HFFc6 (cell line): ENCODE measurements around the gene CHIC1. TPM values are rescaled to one million over a fixed set of nuclear protein-coding genes. Genes with fewer than 3 reads are reported as not detected.
"Not testable (repeated sequence)": the region's sequence is repeated elsewhere in the genome, so short reads cannot be mapped to it uniquely, and the experiment has no call there.

Experiments used
- DNase-seq: peaks from one replicate; pipeline ENCODE4 v3.0.0-alpha.2; 2018
- H3K27ac Mint-ChIP-seq: 2 replicates; pipeline ENCODE4 v1.8.0; 2020; ENCODE audit warnings: mild to moderate bottlenecking, mixed read lengths
- H3K27me3 Mint-ChIP-seq: 2 replicates; pipeline ENCODE4 v1.8.0; 2021; ENCODE audit warnings: mild to moderate bottlenecking, moderate library complexity, mixed read lengths; ENCODE audit not compliant: insufficient read depth
- H3K36me3 Mint-ChIP-seq: 2 replicates; pipeline ENCODE4 v1.8.0; 2021; ENCODE audit warnings: low read depth, mixed read lengths
- H3K4me1 Mint-ChIP-seq: 2 replicates; pipeline ENCODE4 v1.8.0; 2020; ENCODE audit warnings: low read depth, mixed read lengths
- H3K4me3 Mint-ChIP-seq: 2 replicates; pipeline ENCODE4 v1.8.0; 2020; ENCODE audit warnings: mild to moderate bottlenecking, moderate library complexity, mixed read lengths
- H3K9me3 Mint-ChIP-seq: 2 replicates; pipeline ENCODE4 v1.8.0; 2020; ENCODE audit warnings: mild to moderate bottlenecking, mixed read lengths
- CTCF ChIP-seq: fragments of 200-600 bp; sonication (generic); IDR thresholded peaks from 2 replicates; pipeline ENCODE4 v1.5.0; 2021; ENCODE audit warnings: antibody characterized with exemption, mild to moderate bottlenecking
- total RNA-seq, 6 experiments: library from RNA; stranded (reverse); fragmentation: NEBNext Ultra II Directional; extraction: Animal tissue kit (Norgen Biotek cat#: 25700); gene quantifications; 2 replicates in 1 of 6; 3 replicates in 5 of 6; pipeline ENCODE4 v1.2.3, GENCODE V29; 2021

CHIC1 gene
- total RNA-seq, 6 experiments from 2014 or later = 9.6 to 12.0 (median 11.0) TPM

- DNase-seq = no peak
- TF ChIP-seq CTCF = no peak
- H3K4me3 Mint-ChIP-seq = no peak overlapping the region
- peaks cover 13% of the 10 kb centered on the region for H3K4me1 Mint-ChIP-seq
- no peak overlapping the region for H3K27ac Mint-ChIP-seq
- H3K36me3 Mint-ChIP-seq = peaks cover 2% of the 10 kb centered on the region; the same call in 1 of the 2 replicates
- no peaks in the 10 kb centered on the region for H3K27me3 Mint-ChIP-seq
- H3K9me3 Mint-ChIP-seq = no peaks in the 10 kb centered on the region
These were observed 118.4 kb downstream of the CHIC1 start for GRCh38 chrX:73681408-73681807.

- peaks cover 13% of the 10 kb centered on the region for H3K4me1 Mint-ChIP-seq
- no peaks in the 10 kb centered on the region for H3K27me3 Mint-ChIP-seq
- no peak for TF ChIP-seq CTCF
- no peak overlapping the region for H3K27ac Mint-ChIP-seq
- 0 out of 2 replicates have a peak, but pooled peaks cover 5% of the 10 kb centered on the region for H3K36me3 Mint-ChIP-seq
- DNase-seq = peak; percentile 5
- no peaks in the 10 kb centered on the region for H3K9me3 Mint-ChIP-seq
- no peak overlapping the region; the same call in 1 of the 2 replicates for H3K4me3 Mint-ChIP-seq
These were observed 120.4 kb downstream of the CHIC1 start for GRCh38 chrX:73683236-73683859.

- not testable (repeated sequence) for H3K36me3 Mint-ChIP-seq, DNase-seq, H3K27ac Mint-ChIP-seq, H3K4me3 Mint-ChIP-seq, H3K27me3 Mint-ChIP-seq, H3K4me1 Mint-ChIP-seq
- peaks cover 36% of the 10 kb centered on the region for H3K9me3 Mint-ChIP-seq
These were observed 144.0 kb downstream of the CHIC1 start for GRCh38 chrX:73707014-73707413.

- Mint-ChIP-seq H3K4me1 (no peaks in the 10 kb centered on the region), H3K27ac (no peak overlapping the region), H3K27me3 (no peaks in the 10 kb centered on the region), H3K4me3 (no peak overlapping the region), H3K36me3 (no peaks in the 10 kb centered on the region), H3K9me3 (no peaks in the 10 kb centered on the region)
- DNase-seq = no peak
- TF ChIP-seq CTCF = no peak
These were observed 165.6 kb downstream of the CHIC1 start for GRCh38 chrX:73728602-73729001.

Other genes with a start within 250 kb of the CHIC1 start
- gene CDX4, start 116.1 kb upstream of the CHIC1 start, total RNA-seq = not detected